Loucy (cell line): ENCODE results near the gene IFITM10.

Experiments used
- H2AFZ ChIP-seq: fragments of 200-600 bp; sonication (generic); 2 replicates; pipeline ENCODE4 v1.6.0; 2016; ENCODE audit warnings: antibody characterized with exemption, mild to moderate bottlenecking, low read length, moderate library complexity
- H3F3A ChIP-seq: fragments of 200-600 bp; 2 replicates; pipeline ENCODE4 v1.6.0; 2016; ENCODE audit warnings: antibody characterized with exemption, low read depth, mild to moderate bottlenecking
- H3K27me3 ChIP-seq: fragments of 200-600 bp; sonication (generic); 2 replicates; pipeline ENCODE4 v1.6.1; 2014; ENCODE audit warnings: low read length, mild to moderate bottlenecking; ENCODE audit not compliant: insufficient read depth, poor library complexity, severe bottlenecking
- H3K36me3 ChIP-seq: fragments of 200-600 bp; sonication (generic); 2 replicates; pipeline ENCODE4 v1.6.1; 2016; ENCODE audit warnings: low read length; ENCODE audit not compliant: insufficient read depth
- H3K4me1 ChIP-seq: fragments of 200-600 bp; sonication (generic); 2 replicates; pipeline ENCODE4 v1.5.1; 2014; ENCODE audit warnings: low read length, mild to moderate bottlenecking; ENCODE audit not compliant: insufficient read depth, poor library complexity, severe bottlenecking
- H3K4me2 ChIP-seq: fragments of 200-600 bp; sonication (generic); 2 replicates; pipeline ENCODE4 v1.6.0; 2014; ENCODE audit warnings: antibody characterized with exemption, low read length, low read depth, mild to moderate bottlenecking; ENCODE audit not compliant: poor library complexity, severe bottlenecking
- H3K4me3 ChIP-seq: fragments of 200-600 bp; sonication (generic); 2 replicates; pipeline ENCODE4 v1.5.1; 2014; ENCODE audit warnings: low read length, mild to moderate bottlenecking, mixed read lengths; ENCODE audit not compliant: poor library complexity, severe bottlenecking
- H3K79me2 ChIP-seq: fragments of 200-600 bp; sonication (generic); 2 replicates; pipeline ENCODE4 v1.6.1; 2014; ENCODE audit warnings: low read length; ENCODE audit not compliant: insufficient read depth
- H3K9ac ChIP-seq: fragments of 200-600 bp; sonication (generic); 2 replicates; pipeline ENCODE4 v1.6.0; 2014; ENCODE audit warnings: mild to moderate bottlenecking, low read depth, low read length, moderate library complexity; ENCODE audit not compliant: poor library complexity, severe bottlenecking
- H3K9me2 ChIP-seq: fragments of 200-600 bp; sonication (generic); replicated peaks from 2 replicates; pipeline ENCODE4 v1.6.1; 2016; ENCODE audit warnings: low read depth, low read length, mixed read lengths
- H3K9me3 ChIP-seq: fragments of 200-600 bp; sonication (generic); 2 replicates; pipeline ENCODE4 v1.6.1; 2014; ENCODE audit warnings: mild to moderate bottlenecking, antibody characterized with exemption, low read length, low read depth; ENCODE audit not compliant: insufficient read depth
- H4K20me1 ChIP-seq: fragments of 200-600 bp; sonication (generic); 2 replicates; pipeline ENCODE4 v1.6.0; 2014; ENCODE audit warnings: antibody characterized with exemption, low read length, mild to moderate bottlenecking; ENCODE audit not compliant: insufficient read depth, poor library complexity, severe bottlenecking
- CTCF ChIP-seq: fragments of 200-600 bp; sonication (generic); conservative IDR thresholded peaks from 2 replicates; pipeline ENCODE4 v1.5.1; 2014; ENCODE audit warnings: mild to moderate bottlenecking, antibody characterized with exemption, low read length
- EZH2phosphoT487 ChIP-seq: fragments of 200-600 bp; IDR thresholded peaks from 2 replicates; pipeline ENCODE4 v1.6.1; 2018; ENCODE audit warnings: antibody characterized with exemption, mild to moderate bottlenecking, moderate library complexity, borderline replicate concordance

IFITM10 gene

GRCh38 chr11:1745701-1746320 lies 4.6 kb downstream of the IFITM10 start:
- Histone ChIP-seq H3K9me2 (no peaks in the 10 kb centered on the region), H3K4me3 (no peak overlapping the region), H3K4me2 (no peak overlapping the region), H3K36me3 (no peaks in the 10 kb centered on the region; the same call in 1 of the 2 replicates), H3K4me1 (peaks cover 8% of the 10 kb centered on the region), H4K20me1 (no peaks in the 10 kb centered on the region), H3F3A (no peaks in the 10 kb centered on the region), H3K9ac (no peak overlapping the region), H2AFZ (no peak overlapping the region), H3K9me3 (no peaks in the 10 kb centered on the region), H3K27me3 (no peaks in the 10 kb centered on the region), H3K79me2 (no peaks in the 10 kb centered on the region; the same call in 1 of the 2 replicates)
- no peak for TF ChIP-seq EZH2phosphoT487
- TF ChIP-seq CTCF = no peak

GRCh38 chr11:1744891-1745700 lies 5.3 kb downstream of the IFITM10 start:
- no peaks in the 10 kb centered on the region for H3K9me2 ChIP-seq
- no peaks in the 10 kb centered on the region for H3F3A ChIP-seq
- no peaks in the 10 kb centered on the region for H3K79me2 ChIP-seq
- H3K4me3 ChIP-seq = no peak overlapping the region
- H3K4me1 ChIP-seq = peaks cover 1% of the 10 kb centered on the region
- H3K9me3 ChIP-seq = no peaks in the 10 kb centered on the region
- H3K36me3 ChIP-seq = no peaks in the 10 kb centered on the region; the same call in 1 of the 2 replicates
- no peak overlapping the region for H3K4me2 ChIP-seq
- no peak overlapping the region for H3K9ac ChIP-seq
- TF ChIP-seq EZH2phosphoT487 (no peak), CTCF (no peak)
- H4K20me1 ChIP-seq = no peaks in the 10 kb centered on the region
- no peaks in the 10 kb centered on the region for H3K27me3 ChIP-seq
- no peak overlapping the region for H2AFZ ChIP-seq

DNA sequence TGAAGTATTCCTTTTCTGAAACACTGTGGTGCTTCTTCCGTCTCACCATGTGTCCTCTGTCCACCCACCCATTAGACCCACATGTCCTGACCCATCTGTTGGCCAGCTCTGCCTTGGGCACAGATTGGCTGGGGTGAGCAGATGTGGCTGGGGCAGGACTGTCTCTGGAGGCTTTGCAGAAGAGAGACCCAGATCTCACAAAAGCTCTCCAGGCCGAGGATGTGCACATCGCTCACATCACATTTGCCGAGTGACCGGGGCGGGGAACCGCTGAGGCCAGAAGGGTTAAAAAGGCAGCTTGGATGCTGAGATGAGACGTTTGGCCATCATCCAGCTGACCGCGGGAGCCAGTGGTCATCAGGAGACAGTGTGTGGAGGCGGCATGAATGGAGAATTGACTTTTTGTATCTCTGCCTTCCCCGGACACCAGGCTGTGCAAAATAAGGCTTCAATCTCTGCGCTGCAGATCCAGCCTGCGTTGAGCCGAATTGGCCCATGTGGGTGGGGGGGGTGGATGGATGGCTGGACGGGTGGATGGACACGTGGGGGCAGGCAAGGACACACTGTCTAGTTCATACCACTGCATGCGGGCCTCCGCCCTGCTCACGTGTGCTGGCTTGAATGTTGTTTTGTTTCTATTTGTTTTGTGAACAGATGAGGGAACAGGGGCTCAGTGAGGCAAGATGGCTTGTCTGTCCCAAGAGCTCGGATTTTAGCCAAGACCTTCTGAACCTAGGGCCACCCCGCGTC lies 6.1 kb downstream of the IFITM10 start:
- Histone ChIP-seq H3K4me3 (no peak overlapping the region), H3K9me2 (no peaks in the 10 kb centered on the region), H3K36me3 (no peaks in the 10 kb centered on the region; the same call in 1 of the 2 replicates), H3K9ac (no peak overlapping the region), H3K27me3 (no peaks in the 10 kb centered on the region), H3F3A (no peaks in the 10 kb centered on the region), H2AFZ (no peak overlapping the region), H3K4me2 (no peak overlapping the region), H3K9me3 (no peaks in the 10 kb centered on the region), H3K4me1 (no peaks in the 10 kb centered on the region), H4K20me1 (no peaks in the 10 kb centered on the region), H3K79me2 (no peaks in the 10 kb centered on the region)
- TF ChIP-seq EZH2phosphoT487 (no peak), CTCF (no peak)
